H1 (cell line): ENCODE data around the gene SKIL. TPM values are rescaled to one million over a fixed set of nuclear protein-coding genes. Genes with fewer than 3 reads are reported as not detected.

ENCODE experiments used
- CTCF ChIA-PET: fragments of 300-600 bp; sonication (Branson Sonifier 250); formaldehyde crosslinking; loops from one replicate; lab custom pipeline; 2021; ENCODE audit not compliant: partially characterized antibody; lab: Charles Lee
- POLR2A ChIA-PET: fragments of 300-600 bp; sonication (Branson Sonifier 250); formaldehyde crosslinking; loops from one replicate; lab custom pipeline; 2021; ENCODE audit warnings: inconsistent platforms; ENCODE audit not compliant: partially characterized antibody; lab: Charles Lee
- DNase-seq, 2 experiments: peaks; one replicate each; pipeline versions ENCODE4 v3.0.0 to v3.0.0-alpha.2; 2010 to 2022; ENCODE audit warnings: low spot score in 2 of 2, low read depth in 1 of 2, mixed read lengths in 1 of 2
- FAIRE-seq: peaks from 2 replicates; lab custom pipeline; 2011; peaks lifted over from hg19 to GRCh38; lab: Jason Lieb, UNC
- H2AFZ ChIP-seq: 2 replicates; pipeline ENCODE4 v1.8.1; 2012; ENCODE audit warnings: low read length, inconsistent platforms
- H2AK5ac ChIP-seq: 2 replicates; pipeline ENCODE4 v1.6.1; 2013; ENCODE audit warnings: low read depth, low read length
- H2BK120ac ChIP-seq: replicated peaks from 2 replicates; pipeline ENCODE3; 2013; ENCODE audit warnings: low read depth, low read length, inconsistent platforms
- H2BK12ac ChIP-seq: 2 replicates; pipeline ENCODE4 v1.6.1; 2013; ENCODE audit warnings: low read depth, low read length
- H2BK15ac ChIP-seq: 2 replicates; pipeline ENCODE4 v1.6.1; 2013; ENCODE audit warnings: low read length
- H2BK20ac ChIP-seq: 2 replicates; pipeline ENCODE4 v1.6.1; 2013; ENCODE audit warnings: low read length
- H2BK5ac ChIP-seq: 2 replicates; pipeline ENCODE4 v1.6.1; 2013; ENCODE audit warnings: low read depth, low read length
- H3K14ac ChIP-seq: 2 replicates; pipeline ENCODE4 v1.6.1; 2013; ENCODE audit warnings: inconsistent platforms; ENCODE audit not compliant: insufficient read length
- H3K18ac ChIP-seq: 2 replicates; pipeline ENCODE4 v1.6.1; 2013; ENCODE audit warnings: low read length; ENCODE audit errors: extremely low read depth
- H3K23ac ChIP-seq: 2 replicates; pipeline ENCODE4 v1.6.1; 2013; ENCODE audit warnings: inconsistent platforms; ENCODE audit not compliant: insufficient read length
- H3K23me2 ChIP-seq: 2 replicates; pipeline ENCODE4 v1.6.1; 2013; ENCODE audit warnings: low read depth, low read length
- H3K27ac ChIP-seq: 2 replicates; pipeline ENCODE4 v1.6.1; 2011; ENCODE audit warnings: low read depth, low read length, inconsistent platforms
- H3K27me3 ChIP-seq, 4 experiments: replicated peaks in 1 of 4; 1 replicate in 1 of 4; 2 replicates in 3 of 4; pipeline versions ENCODE4 v1.6.1 to v1.8.1; 2011 to 2013; ENCODE audit warnings: low read length in 3 of 4, mild to moderate bottlenecking in 3 of 4, inconsistent platforms in 2 of 4, mixed read lengths in 2 of 4, moderate library complexity in 1 of 4; ENCODE audit not compliant: control insufficient read depth in 3 of 4, insufficient read depth in 3 of 4; ENCODE audit errors: extremely low read depth in 1 of 4
- H3K36me3 ChIP-seq, 4 experiments: 2 replicates each; pipeline versions ENCODE4 v1.6.1 to v1.8.1; 2011 to 2013; ENCODE audit warnings: mild to moderate bottlenecking in 4 of 4, low read length in 3 of 4, moderate library complexity in 2 of 4, control low read depth in 1 of 4, inconsistent platforms in 1 of 4; ENCODE audit not compliant: insufficient read depth in 4 of 4, control insufficient read depth in 2 of 4
- H3K4ac ChIP-seq: replicated peaks from 2 replicates; pipeline ENCODE3; 2013; ENCODE audit warnings: low read length, low read depth, mixed read lengths, inconsistent platforms; ENCODE audit not compliant: insufficient read length
- H3K4me1 ChIP-seq, 4 experiments: replicated peaks in 1 of 4; 1 replicate in 1 of 4; 2 replicates in 3 of 4; pipeline versions ENCODE4 v1.6.1 to v1.8.1; 2011 to 2013; ENCODE audit warnings: low read length in 3 of 4, inconsistent platforms in 2 of 4, mixed read lengths in 1 of 4; ENCODE audit not compliant: insufficient read depth in 4 of 4, control insufficient read depth in 3 of 4
- H3K4me2 ChIP-seq, 2 experiments: 2 replicates each; pipeline versions ENCODE4 v1.6.1 to v1.8.1; 2011 to 2013; ENCODE audit warnings: low read depth in 2 of 2, low read length in 2 of 2, control low read depth in 1 of 2, inconsistent platforms in 1 of 2, mild to moderate bottlenecking in 1 of 2; ENCODE audit not compliant: insufficient read depth in 1 of 2
- H3K4me3 ChIP-seq, 4 experiments: fragments of 200-600, 300-600 bp in 1 of 4; sonication (generic), shearing (Covaris generic), sonication (Bioruptor Twin) in 1 of 4; 2 replicates each; pipeline versions ENCODE4 v1.5.1 to v1.8.1; 2011 to 2016; ENCODE audit warnings: low read length in 4 of 4, low read depth in 3 of 4, control low read depth in 2 of 4, inconsistent platforms in 2 of 4, mild to moderate bottlenecking in 2 of 4, mixed read lengths in 1 of 4, moderate library complexity in 1 of 4; ENCODE audit not compliant: insufficient read depth in 2 of 4; ENCODE audit errors: extremely low read depth in 1 of 4
- H3K56ac ChIP-seq: replicated peaks from 2 replicates; pipeline ENCODE3; 2013; ENCODE audit warnings: low read depth, mild to moderate bottlenecking, mixed read lengths, low read length, inconsistent platforms; ENCODE audit not compliant: insufficient read length
- H3K79me1 ChIP-seq: 2 replicates; pipeline ENCODE4 v1.6.1; 2013; ENCODE audit warnings: low read depth, low read length, control low read depth
- H3K79me2 ChIP-seq, 2 experiments: 2 replicates each; pipeline versions ENCODE4 v1.6.1 to v1.8.1; 2012 to 2013; ENCODE audit warnings: low read length in 2 of 2, mild to moderate bottlenecking in 2 of 2, inconsistent platforms in 1 of 2; ENCODE audit not compliant: insufficient read depth in 2 of 2, control insufficient read depth in 1 of 2
- H3K9ac ChIP-seq, 4 experiments: replicated peaks in 1 of 4; 1 replicate in 1 of 4; 2 replicates in 3 of 4; pipeline versions ENCODE4 v1.6.1 to v1.8.1; 2011 to 2013; ENCODE audit warnings: low read depth in 3 of 4, low read length in 3 of 4, control low read depth in 2 of 4, mild to moderate bottlenecking in 2 of 4, moderate library complexity in 2 of 4, inconsistent platforms in 1 of 4; ENCODE audit errors: extremely low read depth in 1 of 4
- H3K9me3 ChIP-seq, 2 experiments: 2 replicates each; pipeline versions ENCODE4 v1.6.1 to v1.8.1; 2012 to 2013; ENCODE audit warnings: mild to moderate bottlenecking in 2 of 2, moderate library complexity in 2 of 2, control low read depth in 1 of 2, inconsistent platforms in 1 of 2, low read depth in 1 of 2, low read length in 1 of 2, mixed read lengths in 1 of 2; ENCODE audit not compliant: insufficient read depth in 2 of 2
- H4K20me1 ChIP-seq, 2 experiments: replicated peaks in 1 of 2; 2 replicates each; pipeline versions ENCODE3 to v1.8.1; 2011 to 2013; ENCODE audit warnings: inconsistent platforms in 2 of 2, low read length in 2 of 2, mild to moderate bottlenecking in 1 of 2; ENCODE audit not compliant: insufficient read depth in 2 of 2, control insufficient read depth in 1 of 2
- H4K5ac ChIP-seq: 2 replicates; pipeline ENCODE4 v1.6.1; 2013; ENCODE audit warnings: low read length, low read depth, mixed read lengths, inconsistent platforms; ENCODE audit not compliant: insufficient read length
- H4K8ac ChIP-seq: 2 replicates; pipeline ENCODE4 v1.8.0; 2013; ENCODE audit warnings: mild to moderate bottlenecking, moderate library complexity, low read length, inconsistent platforms; ENCODE audit not compliant: insufficient read depth; ENCODE audit errors: extremely low read depth
- H4K91ac ChIP-seq: replicated peaks from 2 replicates; pipeline ENCODE3; 2013; ENCODE audit warnings: low read length, mixed read lengths, inconsistent platforms; ENCODE audit not compliant: insufficient read length
- ASH2L ChIP-seq: fragments of 200-600, 300-600 bp; sonication (generic); IDR thresholded peaks from one replicate; pipeline ENCODE4 v1.7.1; 2017; ENCODE audit warnings: low read length
- BACH1 ChIP-seq: IDR thresholded peaks from 2 replicates; pipeline ENCODE4 v1.6.1; 2012; ENCODE audit warnings: low read length, improper control_type of control experiment
- CEBPB ChIP-seq: IDR thresholded peaks from 2 replicates; pipeline ENCODE4 v1.6.1; 2012; ENCODE audit warnings: low read depth, low read length
- CHD2 ChIP-seq: IDR thresholded peaks from 2 replicates; pipeline ENCODE4 v1.6.1; 2012; ENCODE audit warnings: low read length, improper control_type of control experiment
- CREB1 ChIP-seq: IDR thresholded peaks from 2 replicates; pipeline ENCODE4 v1.6.1; 2012; ENCODE audit warnings: inconsistent platforms
- CTBP2 ChIP-seq: IDR thresholded peaks from 2 replicates; pipeline ENCODE4 v1.7.0; 2011; ENCODE audit warnings: borderline replicate concordance, mild to moderate bottlenecking, moderate library complexity, mixed read lengths, low read length; ENCODE audit not compliant: insufficient read depth, insufficient read length
- GTF2F1 ChIP-seq: IDR thresholded peaks from 2 replicates; pipeline ENCODE4 v1.6.1; 2012; ENCODE audit warnings: low read depth, low read length, improper control_type of control experiment, borderline replicate concordance
- JUND ChIP-seq: IDR thresholded peaks from 2 replicates; pipeline ENCODE4 v1.6.1; 2011; ENCODE audit warnings: mild to moderate bottlenecking, improper control_type of control experiment, low read length
- KDM4A ChIP-seq: IDR thresholded peaks from one replicate; pipeline ENCODE4 v1.7.1; 2012; ENCODE audit warnings: low read depth, mild to moderate bottlenecking, moderate library complexity, low read length, inconsistent platforms; ENCODE audit not compliant: severe bottlenecking
- PHF8 ChIP-seq: fragments of 200-600 bp; sonication (generic); conservative IDR thresholded peaks from 2 replicates; pipeline ENCODE4 v1.7.1; 2012; ENCODE audit warnings: low read depth, mild to moderate bottlenecking, inconsistent platforms, low read length, moderate library complexity
- RBBP5 ChIP-seq: IDR thresholded peaks from 2 replicates; pipeline ENCODE4 v1.7.1; 2012; ENCODE audit warnings: low read depth, mild to moderate bottlenecking, inconsistent platforms, low read length, moderate library complexity, borderline replicate concordance
- SP1 ChIP-seq: IDR thresholded peaks from 2 replicates; pipeline ENCODE4 v1.6.1; 2011; ENCODE audit warnings: low read depth, low read length
- SP2 ChIP-seq: IDR thresholded peaks from 2 replicates; pipeline ENCODE4 v1.6.1; 2012; ENCODE audit warnings: mild to moderate bottlenecking, low read length, inconsistent platforms
- ZNF274 ChIP-seq: IDR thresholded peaks from 2 replicates; pipeline ENCODE4 v1.7.0; 2012; ENCODE audit warnings: low read length, borderline replicate concordance; ENCODE audit errors: extremely low read depth
- WGBS, 2 experiments: shearing (Covaris generic) in 1 of 2; methylation state at CpG; one replicate each; pipeline versions ENCODE4 v1.1.6 to v1.1.7; 2013 to 2015; ENCODE audit warnings: low lambda C conversion rate in 2 of 2, mixed read lengths in 2 of 2, inconsistent platforms in 1 of 2, low coverage in 1 of 2, missing lambda C conversion rate in 1 of 2; ENCODE audit not compliant: insufficient replicate concordance in 2 of 2, insufficient coverage in 1 of 2, insufficient read length in 1 of 2; ENCODE audit errors: extremely low coverage in 1 of 2, missing lambda C conversion rate in 1 of 2; 5-methylcytosine and 5-hydroxymethylcytosine counted together
- polyA plus RNA-seq, 7 experiments: library from polyadenylated mRNA; depleted of rRNA in 3 of 7; stranded (reverse) in 5 of 7; unstranded in 2 of 7; fragments of >200 nt in 5 of 7; fragments of 200-250 nt in 2 of 7; gene quantifications; 1 replicate in 5 of 7; 2 replicates in 1 of 7; 4 replicates in 1 of 7; pipeline versions ENCODE4 v1.2.1 to v1.2.3, GENCODE V29; 2011 to 2013; ENCODE audit warnings: missing spikeins in 2 of 7, mixed read lengths in 2 of 7
- total RNA-seq: library from RNA; stranded (reverse); fragmentation: NEBNext Ultra II Directional; extraction: Animal tissue kit (Norgen Biotek cat#: 25700); gene quantifications from 2 replicates; pipeline ENCODE4 v1.2.1, GENCODE V29; 2021
- TF ChIP-seq, protein P1 (sequence below): IDR thresholded peaks from 2 replicates; pipeline ENCODE4 v1.6.1; 2012; ENCODE audit warnings: inconsistent platforms

SKIL gene
- total and polyA plus RNA-seq, 2 of the 8 experiments (the other 6 are each of a cell fraction or from before 2014, with no cell fraction given), result 13.2 to 277 TPM

DNA sequence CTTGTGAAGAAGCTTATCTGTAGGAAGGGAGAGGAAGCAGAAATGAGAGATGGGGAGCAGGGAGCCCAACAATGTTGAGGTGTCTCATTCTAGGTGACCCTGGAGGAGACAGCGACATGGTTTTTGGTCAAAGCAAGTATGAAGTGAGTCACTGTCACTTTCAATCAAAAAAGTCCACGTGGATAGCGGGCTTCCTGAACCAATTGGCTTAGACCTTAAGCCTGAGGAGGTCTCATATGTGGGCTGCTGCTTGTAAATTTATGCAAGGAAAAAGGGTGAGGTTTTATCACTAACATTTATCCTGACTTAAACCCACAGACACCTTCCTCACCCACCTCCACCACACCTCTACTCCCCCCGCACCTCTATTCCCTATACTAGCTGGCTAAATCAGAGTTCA lies 83.9 kb downstream of the SKIL start:
- 99 to 100% methylated on average over 1 to 4 of the region's 4 CpGs for WGBS, 2 experiments
- Histone ChIP-seq H2AFZ (no peak overlapping the region), H4K20me1 (no peaks in the 10 kb centered on the region), H3K4me1 (no peaks in the 10 kb centered on the region; a peak in 1 of 7 replicates), H3K36me3 (no peaks in the 10 kb centered on the region), H3K23ac (no peak overlapping the region), H3K14ac (no peak overlapping the region), H3K4ac (no peak overlapping the region), H2AK5ac (no peak overlapping the region), H3K27ac (no peak overlapping the region), H3K9ac (no peak overlapping the region), H4K91ac (no peak overlapping the region), H3K23me2 (no peaks in the 10 kb centered on the region), H2BK12ac (no peak overlapping the region), H2BK5ac (no peak overlapping the region), H3K79me1 (no peaks in the 10 kb centered on the region), H3K9me3 (no peaks in the 10 kb centered on the region), H3K56ac (no peak overlapping the region), H3K27me3 (no peaks in the 10 kb centered on the region), H3K18ac (no peak overlapping the region), H2BK120ac (no peak overlapping the region), H4K8ac (no peak overlapping the region), H2BK20ac (no peak overlapping the region), H3K4me3 (no peak overlapping the region), H3K4me2 (no peak overlapping the region), H2BK15ac (no peak overlapping the region), H3K79me2 (no peaks in the 10 kb centered on the region), H4K5ac (no peak overlapping the region)
- CTCF ChIA-PET, result interaction anchor here (1.1 to 4.3 kb wide), 3 partner anchors 10 to 371 kb away, joined by 5 to 20 read pairs (median 7); no protein-coding TSS in a partner anchor
- POLR2A ChIA-PET, result no interaction called here
- FAIRE-seq (no peak), DNase-seq (no peak)
- TF ChIP-seq BACH1 (no peak), KDM4A (no peak), CREB1 (no peak), ASH2L (no peak), CHD2 (no peak), CTBP2 (no peak), JUND (no peak), ZNF274 (no peak), GTF2F1 (no peak), SP1 (no peak), SP2 (no peak), CEBPB (no peak), PHF8 (no peak), RBBP5 (no peak)
- TF ChIP-seq, protein P1, sequence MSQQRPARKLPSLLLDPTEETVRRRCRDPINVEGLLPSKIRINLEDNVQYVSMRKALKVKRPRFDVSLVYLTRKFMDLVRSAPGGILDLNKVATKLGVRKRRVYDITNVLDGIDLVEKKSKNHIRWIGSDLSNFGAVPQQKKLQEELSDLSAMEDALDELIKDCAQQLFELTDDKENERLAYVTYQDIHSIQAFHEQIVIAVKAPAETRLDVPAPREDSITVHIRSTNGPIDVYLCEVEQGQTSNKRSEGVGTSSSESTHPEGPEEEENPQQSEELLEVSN, result no peak
